Measurements from ENCODE around the gene DVL1.

DVL1 gene

DNA sequence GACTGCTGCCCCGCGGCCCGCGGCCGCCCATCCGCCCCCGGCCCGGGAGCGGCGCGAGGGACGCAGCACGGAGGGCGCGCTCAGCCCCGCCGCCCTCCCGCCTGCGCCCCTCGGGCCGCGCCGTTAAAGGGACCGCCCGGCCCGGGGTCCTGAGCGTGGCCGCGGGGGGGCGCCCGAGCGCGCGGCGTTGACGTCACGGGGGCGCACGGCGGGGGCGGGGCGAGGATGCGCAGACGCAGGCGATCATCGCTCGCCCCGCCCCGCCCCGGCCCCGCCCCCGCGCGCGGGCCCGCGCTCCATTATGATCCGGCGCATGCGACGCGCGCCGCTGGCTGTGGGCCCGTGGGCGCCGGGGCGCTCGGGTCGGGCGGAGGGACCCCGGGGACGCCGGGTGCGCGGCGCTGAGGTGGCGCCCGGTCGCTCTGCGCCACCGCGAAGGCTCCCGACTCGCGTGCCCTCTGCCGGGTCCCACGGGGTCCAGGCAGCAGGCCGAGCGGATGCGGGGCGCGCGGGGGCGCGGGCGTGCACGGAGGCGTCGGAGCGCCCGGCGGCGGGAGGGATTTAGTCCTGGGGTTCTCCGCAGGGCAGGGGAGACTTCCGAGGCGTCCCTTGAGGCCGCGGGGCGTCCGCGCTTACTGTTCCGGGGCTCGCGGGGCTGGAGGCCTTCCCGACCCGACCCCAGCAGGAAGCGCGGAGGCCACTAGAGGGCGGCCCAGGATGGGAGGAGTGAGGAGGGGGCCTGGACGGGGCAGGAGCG lies at the start of gene DVL1:
DVL1 (minus strand) TSS at position 163 of the 757 bp plus-strand sequence. CDS start 353 bp downstream, outside the sequence.
- peak within 1 kb of the TSS; percentile 39 for H3K9ac ChIP-seq (ENCODE audit: low read length)
- H3K4me3 ChIP-seq (ENCODE audit: low read length): peak within 1 kb of the TSS; percentile 70
- peaks cover 23% of the 10 kb centered on the region for H3K27me3 ChIP-seq (ENCODE audit: control insufficient read depth, insufficient read depth, low read length)
- H3K36me3 ChIP-seq (ENCODE audit: control insufficient read depth, low read depth, low read length): no peaks in the 10 kb centered on the region
- no peak within 1 kb of the TSS for H3K27ac ChIP-seq (ENCODE audit: low read length)
- H3K9me3 ChIP-seq (ENCODE audit: control insufficient read depth, low read depth, low read length): no peaks in the 10 kb centered on the region
- peaks cover 22% of the 10 kb centered on the region for H3K4me1 ChIP-seq (ENCODE audit: control insufficient read depth, low read depth, low read length)

DNA sequence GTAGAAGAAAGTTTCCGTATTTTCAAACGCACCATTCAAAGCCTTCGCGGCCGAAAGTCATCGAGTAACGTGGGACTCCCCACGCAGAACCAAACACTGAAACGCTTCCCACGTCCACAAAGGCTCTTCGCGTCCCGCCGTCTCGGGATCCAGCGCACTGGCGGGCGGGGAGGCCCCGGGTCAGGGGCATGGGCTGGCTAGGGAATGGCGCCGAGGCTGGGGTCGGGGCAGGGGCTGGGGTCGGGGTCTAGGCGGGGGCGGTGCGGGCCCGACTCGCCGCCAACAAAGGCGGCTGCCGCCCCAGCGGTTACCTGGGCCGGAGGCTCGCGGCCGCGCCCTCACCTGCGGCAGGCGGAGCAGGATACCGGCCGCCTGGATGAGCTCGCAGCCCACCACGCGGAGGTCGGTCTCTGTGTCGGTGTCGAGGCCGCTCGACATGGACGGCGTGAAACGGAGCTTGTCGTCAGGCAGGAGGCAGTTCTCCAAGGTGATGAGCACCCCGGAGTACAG lies 49.5 kb upstream of the DVL1 start:
- Histone ChIP-seq H3K36me3 (ENCODE audit: control insufficient read depth, low read depth, low read length) (peaks cover 61% of the 10 kb centered on the region), H3K9ac (ENCODE audit: low read length) (peak overlapping the region; percentile 87), H3K9me3 (ENCODE audit: control insufficient read depth, low read depth, low read length) (no peaks in the 10 kb centered on the region), H3K4me1 (ENCODE audit: control insufficient read depth, low read depth, low read length) (no peaks in the 10 kb centered on the region), H3K27ac (ENCODE audit: low read length) (no peak overlapping the region), H3K4me3 (ENCODE audit: low read length) (peak overlapping the region; percentile 92), H3K27me3 (ENCODE audit: control insufficient read depth, insufficient read depth, low read length) (no peaks in the 10 kb centered on the region)

DNA sequence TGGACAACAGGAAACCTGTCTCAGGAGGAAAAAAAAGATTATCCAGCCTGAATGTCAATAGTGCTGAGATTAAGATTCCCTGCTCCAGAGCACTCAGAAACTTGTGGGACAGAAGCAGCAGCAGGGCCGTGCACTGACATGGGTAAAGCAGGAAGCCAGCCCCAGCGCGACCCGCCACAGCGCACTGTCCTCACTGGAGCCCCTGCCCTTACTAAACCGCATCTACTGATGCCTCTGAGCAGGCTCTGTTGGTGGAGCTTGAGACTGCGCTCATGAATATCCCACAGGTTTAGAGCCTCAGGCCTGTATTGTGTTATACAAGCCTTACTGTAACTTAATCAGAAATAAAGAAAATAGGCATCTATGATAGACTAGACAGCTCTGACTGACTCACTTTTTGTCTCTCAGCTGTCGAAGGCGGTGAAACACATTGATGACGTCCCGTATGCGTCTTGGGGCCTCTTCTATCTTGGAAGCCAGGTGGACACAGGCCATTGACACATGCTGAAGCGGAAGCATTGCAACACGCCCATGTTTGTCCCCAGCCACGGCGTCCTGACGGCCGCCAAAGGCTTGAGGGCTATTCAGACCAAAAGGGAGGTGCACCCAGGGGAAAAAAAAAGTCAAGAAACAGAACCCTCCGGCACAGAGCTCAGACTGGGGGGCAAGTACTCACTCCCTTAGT lies 48.8 kb upstream of the DVL1 start:
- Histone ChIP-seq H3K9me3 (ENCODE audit: control insufficient read depth, low read depth, low read length) (no peaks in the 10 kb centered on the region), H3K4me3 (ENCODE audit: low read length) (peak overlapping the region; percentile 92), H3K36me3 (ENCODE audit: control insufficient read depth, low read depth, low read length) (peaks cover 63% of the 10 kb centered on the region), H3K9ac (ENCODE audit: low read length) (peak overlapping the region; percentile 87), H3K27me3 (ENCODE audit: control insufficient read depth, insufficient read depth, low read length) (no peaks in the 10 kb centered on the region), H3K4me1 (ENCODE audit: control insufficient read depth, low read depth, low read length) (no peaks in the 10 kb centered on the region), H3K27ac (ENCODE audit: low read length) (no peak overlapping the region)

DNA sequence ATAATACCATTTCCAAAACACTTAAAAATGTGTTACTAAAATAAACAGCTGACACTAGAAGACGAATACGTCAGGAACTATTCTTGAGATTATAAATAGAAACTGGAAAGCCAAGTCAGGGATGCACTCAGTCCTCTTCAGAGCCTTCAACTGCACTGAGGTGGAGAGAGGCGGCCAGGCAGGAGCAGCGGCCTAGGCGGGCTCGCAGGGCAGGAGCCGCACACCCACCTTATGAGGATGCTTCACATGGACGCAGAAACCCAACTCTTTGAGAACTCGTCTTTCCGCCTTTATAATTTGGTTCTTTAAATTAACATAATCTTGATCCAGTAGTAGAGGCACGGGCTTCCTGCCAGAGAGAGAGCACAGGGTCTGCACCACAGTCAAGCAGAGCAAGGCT lies 45.9 kb upstream of the DVL1 start:
- H3K4me1 ChIP-seq (ENCODE audit: control insufficient read depth, low read depth, low read length): no peaks in the 10 kb centered on the region
- H3K27ac ChIP-seq (ENCODE audit: low read length): no peak overlapping the region
- no peak overlapping the region for H3K9ac ChIP-seq (ENCODE audit: low read length)
- no peaks in the 10 kb centered on the region for H3K9me3 ChIP-seq (ENCODE audit: control insufficient read depth, low read depth, low read length)
- no peaks in the 10 kb centered on the region for H3K27me3 ChIP-seq (ENCODE audit: control insufficient read depth, insufficient read depth, low read length)
- peaks cover 66% of the 10 kb centered on the region for H3K36me3 ChIP-seq (ENCODE audit: control insufficient read depth, low read depth, low read length)
- no peak overlapping the region for H3K4me3 ChIP-seq (ENCODE audit: low read length)

DNA sequence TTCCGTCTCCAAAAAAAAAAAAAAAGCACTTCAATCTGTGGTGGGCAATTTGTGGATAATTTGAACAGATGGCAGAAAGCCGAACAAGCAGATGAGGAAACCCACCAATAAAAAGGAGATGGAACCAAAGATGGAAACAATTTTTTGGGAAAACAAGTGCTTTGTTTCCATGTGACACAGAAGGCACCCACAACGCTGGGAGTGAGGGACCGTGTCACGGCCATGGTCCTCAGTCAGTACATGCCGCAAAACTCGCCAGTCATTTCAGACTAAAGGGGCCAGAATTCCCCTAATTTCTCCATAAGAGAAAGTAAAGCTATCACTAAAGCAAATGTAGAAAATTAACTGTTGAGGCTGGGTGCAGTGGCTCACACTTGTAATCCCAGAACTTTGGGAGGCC lies 44.9 kb upstream of the DVL1 start:
- Histone ChIP-seq H3K27ac (ENCODE audit: low read length) (no peak overlapping the region), H3K4me3 (ENCODE audit: low read length) (no peak overlapping the region), H3K27me3 (ENCODE audit: control insufficient read depth, insufficient read depth, low read length) (no peaks in the 10 kb centered on the region), H3K9me3 (ENCODE audit: control insufficient read depth, low read depth, low read length) (no peaks in the 10 kb centered on the region), H3K4me1 (ENCODE audit: control insufficient read depth, low read depth, low read length) (no peaks in the 10 kb centered on the region), H3K36me3 (ENCODE audit: control insufficient read depth, low read depth, low read length) (peaks cover 77% of the 10 kb centered on the region), H3K9ac (ENCODE audit: low read length) (no peak overlapping the region)

DNA sequence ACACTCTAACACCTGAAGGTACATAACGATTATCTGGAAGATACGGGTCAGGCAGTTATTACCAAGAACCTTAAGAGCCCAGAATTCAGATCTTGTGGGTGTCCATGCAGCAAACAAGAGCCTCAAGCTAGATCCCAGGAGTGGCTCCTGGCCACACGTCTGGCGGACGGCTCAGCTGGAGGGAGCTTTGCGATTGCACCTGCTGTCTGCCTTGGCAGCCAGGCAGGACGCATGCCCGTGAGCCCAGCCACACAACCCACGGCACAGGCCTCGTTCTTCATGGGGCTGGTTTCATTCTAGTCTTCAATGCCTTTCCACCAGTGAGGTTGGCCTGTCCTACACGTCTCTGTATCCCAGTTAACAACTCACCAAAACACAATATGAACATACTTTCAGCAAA lies 44.2 kb upstream of the DVL1 start:
- Histone ChIP-seq H3K27me3 (ENCODE audit: control insufficient read depth, insufficient read depth, low read length) (no peaks in the 10 kb centered on the region), H3K27ac (ENCODE audit: low read length) (no peak overlapping the region), H3K9ac (ENCODE audit: low read length) (no peak overlapping the region), H3K4me1 (ENCODE audit: control insufficient read depth, low read depth, low read length) (no peaks in the 10 kb centered on the region), H3K4me3 (ENCODE audit: low read length) (no peak overlapping the region), H3K9me3 (ENCODE audit: control insufficient read depth, low read depth, low read length) (no peaks in the 10 kb centered on the region), H3K36me3 (ENCODE audit: control insufficient read depth, low read depth, low read length) (peaks cover 82% of the 10 kb centered on the region)

DNA sequence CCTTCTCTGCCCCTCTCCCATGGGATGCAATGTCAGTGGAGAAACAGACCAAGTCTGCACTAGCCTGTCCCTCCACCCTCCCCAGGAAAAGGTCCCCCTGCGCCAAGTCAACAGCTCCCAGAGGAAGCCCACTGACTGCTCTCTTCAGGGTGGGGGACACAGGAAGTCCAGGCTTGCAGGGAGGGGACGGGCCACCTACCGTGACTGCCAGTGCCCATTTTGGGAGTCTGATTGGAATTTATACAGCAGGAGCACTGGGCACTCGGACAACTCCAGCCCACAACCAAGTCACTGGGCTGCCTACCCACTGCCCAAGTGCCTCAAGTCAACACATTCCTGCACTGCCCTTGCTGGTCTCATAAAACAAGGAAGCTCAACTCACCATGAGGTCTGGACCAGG lies 43.8 kb upstream of the DVL1 start:
- Histone ChIP-seq H3K9ac (ENCODE audit: low read length) (no peak overlapping the region), H3K36me3 (ENCODE audit: control insufficient read depth, low read depth, low read length) (peaks cover 86% of the 10 kb centered on the region), H3K4me3 (ENCODE audit: low read length) (no peak overlapping the region), H3K27ac (ENCODE audit: low read length) (no peak overlapping the region), H3K27me3 (ENCODE audit: control insufficient read depth, insufficient read depth, low read length) (no peaks in the 10 kb centered on the region), H3K9me3 (ENCODE audit: control insufficient read depth, low read depth, low read length) (no peaks in the 10 kb centered on the region), H3K4me1 (ENCODE audit: control insufficient read depth, low read depth, low read length) (no peaks in the 10 kb centered on the region)

DNA sequence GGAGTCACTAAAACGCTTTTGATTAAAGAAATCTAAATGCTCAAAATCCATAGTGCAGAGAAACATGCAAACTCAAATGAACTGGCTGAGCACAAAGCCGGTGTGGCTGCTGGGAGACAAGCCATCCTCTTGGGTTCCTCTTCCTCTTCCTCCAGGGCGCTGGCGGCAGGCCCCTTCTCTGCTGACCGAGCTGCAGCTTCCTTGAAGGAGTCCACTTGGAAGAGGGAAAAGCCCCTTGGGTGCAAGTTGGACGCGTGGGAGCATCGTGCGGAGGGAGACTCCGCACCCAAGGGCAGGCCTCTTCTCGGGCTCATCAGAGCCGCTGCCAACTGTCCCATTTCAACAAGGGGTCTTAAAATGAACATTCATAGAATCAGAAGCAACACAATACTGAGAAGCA lies 42.0 kb upstream of the DVL1 start:
- H3K9me3 ChIP-seq (ENCODE audit: control insufficient read depth, low read depth, low read length): no peaks in the 10 kb centered on the region
- H3K4me3 ChIP-seq (ENCODE audit: low read length): no peak overlapping the region
- no peaks in the 10 kb centered on the region for H3K4me1 ChIP-seq (ENCODE audit: control insufficient read depth, low read depth, low read length)
- no peaks in the 10 kb centered on the region for H3K27me3 ChIP-seq (ENCODE audit: control insufficient read depth, insufficient read depth, low read length)
- H3K9ac ChIP-seq (ENCODE audit: low read length): no peak overlapping the region
- H3K27ac ChIP-seq (ENCODE audit: low read length): no peak overlapping the region
- peaks cover 91% of the 10 kb centered on the region for H3K36me3 ChIP-seq (ENCODE audit: control insufficient read depth, low read depth, low read length)

DNA sequence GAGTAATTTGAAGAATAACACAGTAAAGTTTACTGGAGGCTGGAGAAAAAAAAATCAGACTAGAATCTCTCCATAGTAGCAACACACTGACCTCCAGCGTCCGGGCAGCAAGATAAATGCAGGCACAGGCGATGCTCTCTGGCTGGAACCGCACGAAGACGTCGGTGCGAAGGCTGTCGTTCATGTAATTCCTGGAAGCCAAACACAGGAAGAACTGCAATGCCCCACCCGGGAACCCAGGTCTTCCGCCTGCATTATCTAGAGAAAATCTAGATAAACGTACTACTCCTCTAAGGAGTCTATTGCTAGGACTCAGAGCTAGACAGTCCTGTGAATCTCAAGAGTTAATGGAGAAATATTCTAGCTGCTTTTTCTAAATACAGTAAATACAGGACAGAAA lies 41.5 kb upstream of the DVL1 start:
- Histone ChIP-seq H3K9ac (ENCODE audit: low read length) (no peak overlapping the region), H3K4me1 (ENCODE audit: control insufficient read depth, low read depth, low read length) (no peaks in the 10 kb centered on the region), H3K4me3 (ENCODE audit: low read length) (no peak overlapping the region), H3K27ac (ENCODE audit: low read length) (no peak overlapping the region), H3K9me3 (ENCODE audit: control insufficient read depth, low read depth, low read length) (no peaks in the 10 kb centered on the region), H3K36me3 (ENCODE audit: control insufficient read depth, low read depth, low read length) (peaks cover 95% of the 10 kb centered on the region), H3K27me3 (ENCODE audit: control insufficient read depth, insufficient read depth, low read length) (no peaks in the 10 kb centered on the region)

DNA sequence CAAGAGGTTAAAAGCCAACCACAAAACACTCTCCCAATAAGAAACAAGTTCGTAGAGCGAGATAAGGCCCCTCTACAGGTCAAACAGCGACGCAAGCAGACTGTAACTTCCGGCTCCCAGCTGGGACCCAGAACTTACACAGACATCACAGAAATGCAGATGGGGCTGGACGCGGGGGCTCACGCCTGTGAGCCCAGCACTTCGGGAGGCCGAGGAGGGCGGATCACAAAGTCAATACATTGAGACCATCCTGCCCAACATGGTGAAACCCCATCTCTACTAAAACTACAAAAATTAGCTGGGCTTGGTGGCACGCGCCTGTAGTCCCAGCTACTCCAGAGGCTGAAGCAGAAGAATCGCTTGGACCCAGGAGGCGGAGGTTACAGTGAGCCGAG lies 38.9 kb upstream of the DVL1 start:
- H3K9ac ChIP-seq (ENCODE audit: low read length): no peak overlapping the region
- H3K27me3 ChIP-seq (ENCODE audit: control insufficient read depth, insufficient read depth, low read length): no peaks in the 10 kb centered on the region
- no peaks in the 10 kb centered on the region for H3K4me1 ChIP-seq (ENCODE audit: control insufficient read depth, low read depth, low read length)
- no peaks in the 10 kb centered on the region for H3K9me3 ChIP-seq (ENCODE audit: control insufficient read depth, low read depth, low read length)
- no peak overlapping the region for H3K4me3 ChIP-seq (ENCODE audit: low read length)
- peaks cover 73% of the 10 kb centered on the region for H3K36me3 ChIP-seq (ENCODE audit: control insufficient read depth, low read depth, low read length)
- no peak overlapping the region for H3K27ac ChIP-seq (ENCODE audit: low read length)

DNA sequence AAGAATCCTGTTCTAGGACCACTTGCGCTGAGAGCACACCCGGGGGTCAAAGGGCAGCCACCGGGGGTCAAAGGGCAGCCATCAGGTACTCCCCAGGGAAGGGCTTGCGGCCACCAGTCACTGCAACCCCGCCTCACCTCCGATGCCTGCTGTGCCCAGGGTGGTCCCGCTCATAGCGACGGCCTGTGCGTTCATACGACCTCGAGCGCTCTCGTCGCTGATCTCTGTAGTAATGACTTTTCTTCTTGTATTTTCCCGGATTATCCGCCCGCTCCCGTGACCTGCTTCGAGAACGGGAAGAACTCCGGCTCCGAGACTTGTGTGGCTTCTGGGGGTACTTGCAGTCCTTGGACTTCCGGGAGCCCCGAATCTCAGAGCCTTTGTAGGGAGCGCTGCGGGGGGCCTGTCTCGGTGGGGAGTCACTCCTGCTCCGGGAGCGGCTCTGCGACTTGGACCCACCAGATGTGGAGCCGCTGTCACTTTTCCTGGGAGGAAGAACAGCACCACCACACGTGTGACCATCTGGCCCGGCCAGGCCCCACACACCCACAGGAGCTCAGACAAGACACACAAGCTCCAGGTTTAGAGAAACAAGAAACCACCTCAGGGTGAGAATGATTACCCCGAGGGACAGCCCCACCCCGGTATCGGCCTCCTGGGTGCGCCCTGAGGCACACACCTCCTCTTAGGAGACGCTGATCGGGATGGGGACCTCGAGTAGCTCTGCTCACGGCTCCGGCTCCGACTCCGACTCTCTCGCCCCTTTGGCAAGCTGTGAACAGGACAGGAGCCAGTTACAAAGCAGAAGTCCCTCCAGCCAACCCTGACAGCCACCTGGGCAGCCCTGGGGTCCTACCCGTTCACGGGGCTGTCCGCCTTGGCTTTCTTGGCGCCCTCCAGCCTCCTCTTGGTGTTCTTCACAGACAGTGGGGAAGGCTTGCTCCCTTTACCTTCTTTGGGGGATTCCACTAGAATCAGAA lies 38.2 kb upstream of the DVL1 start:
- H3K4me1 ChIP-seq (ENCODE audit: control insufficient read depth, low read depth, low read length): no peaks in the 10 kb centered on the region
- H3K9me3 ChIP-seq (ENCODE audit: control insufficient read depth, low read depth, low read length): no peaks in the 10 kb centered on the region
- no peaks in the 10 kb centered on the region for H3K27me3 ChIP-seq (ENCODE audit: control insufficient read depth, insufficient read depth, low read length)
- no peak overlapping the region for H3K9ac ChIP-seq (ENCODE audit: low read length)
- no peak overlapping the region for H3K4me3 ChIP-seq (ENCODE audit: low read length)
- no peak overlapping the region for H3K27ac ChIP-seq (ENCODE audit: low read length)
- peaks cover 66% of the 10 kb centered on the region for H3K36me3 ChIP-seq (ENCODE audit: control insufficient read depth, low read depth, low read length)
